ENCODE results near the gene GOLGA7B.

DNA sequence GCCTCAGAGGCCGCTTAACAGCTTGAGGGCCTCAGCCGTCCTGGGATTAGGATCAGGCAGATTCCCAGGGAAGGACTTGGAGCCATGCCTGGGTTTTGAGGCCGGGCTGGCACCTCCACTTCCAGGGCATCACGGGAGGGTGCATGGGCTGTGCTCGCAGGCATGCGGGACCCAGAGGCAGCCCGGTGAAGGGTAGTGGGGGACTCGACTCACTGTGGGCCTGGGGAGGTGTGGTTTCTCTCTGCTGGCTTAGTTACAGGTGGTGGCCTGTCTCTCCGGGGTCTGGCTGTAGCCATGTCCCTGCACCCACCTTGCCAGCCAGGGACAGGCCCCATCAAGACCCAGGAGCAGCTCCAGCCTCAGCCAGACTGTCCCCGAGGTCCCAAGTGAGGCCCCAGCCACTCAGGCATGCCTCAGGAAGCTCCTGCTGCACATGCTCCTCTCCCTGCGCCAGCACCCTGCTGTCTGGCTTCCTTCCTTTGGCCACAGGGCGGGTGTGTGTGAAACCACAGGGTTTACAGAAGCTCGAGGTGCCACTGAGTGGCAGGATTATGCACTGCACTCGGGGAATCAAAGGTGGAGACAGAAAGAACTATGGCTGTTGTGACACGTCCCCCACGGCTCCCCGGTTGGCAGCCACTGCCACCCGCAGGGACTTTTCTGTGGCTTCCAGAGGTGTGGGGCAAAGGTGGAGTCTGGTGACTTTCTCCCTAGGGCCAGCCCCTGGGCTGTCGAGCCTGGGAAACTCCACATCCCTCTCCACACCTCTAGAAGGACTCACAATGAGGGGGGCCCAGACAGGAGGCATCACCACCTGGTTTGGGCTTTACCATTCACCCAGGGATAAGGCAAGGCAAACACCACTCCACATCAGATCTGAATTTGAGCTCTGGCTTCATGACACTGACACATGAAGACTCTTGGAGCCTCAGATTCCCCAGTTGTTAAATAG lies 19.7 kb downstream of the GOLGA7B start:
- TF ChIP-seq, protein P1, sequence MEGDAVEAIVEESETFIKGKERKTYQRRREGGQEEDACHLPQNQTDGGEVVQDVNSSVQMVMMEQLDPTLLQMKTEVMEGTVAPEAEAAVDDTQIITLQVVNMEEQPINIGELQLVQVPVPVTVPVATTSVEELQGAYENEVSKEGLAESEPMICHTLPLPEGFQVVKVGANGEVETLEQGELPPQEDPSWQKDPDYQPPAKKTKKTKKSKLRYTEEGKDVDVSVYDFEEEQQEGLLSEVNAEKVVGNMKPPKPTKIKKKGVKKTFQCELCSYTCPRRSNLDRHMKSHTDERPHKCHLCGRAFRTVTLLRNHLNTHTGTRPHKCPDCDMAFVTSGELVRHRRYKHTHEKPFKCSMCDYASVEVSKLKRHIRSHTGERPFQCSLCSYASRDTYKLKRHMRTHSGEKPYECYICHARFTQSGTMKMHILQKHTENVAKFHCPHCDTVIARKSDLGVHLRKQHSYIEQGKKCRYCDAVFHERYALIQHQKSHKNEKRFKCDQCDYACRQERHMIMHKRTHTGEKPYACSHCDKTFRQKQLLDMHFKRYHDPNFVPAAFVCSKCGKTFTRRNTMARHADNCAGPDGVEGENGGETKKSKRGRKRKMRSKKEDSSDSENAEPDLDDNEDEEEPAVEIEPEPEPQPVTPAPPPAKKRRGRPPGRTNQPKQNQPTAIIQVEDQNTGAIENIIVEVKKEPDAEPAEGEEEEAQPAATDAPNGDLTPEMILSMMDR (IDR thresholded peaks at IDR 0.05 in 4 of 5, conservative IDR thresholded peaks at IDR 0.05 in 1 of 5) = peak; percentile 86 to 97 (median 91)
- TF ChIP-seq POLR2A (IDR thresholded peaks at IDR 0.05) = no peak
